ENCODE results near the gene UQCC2.

UQCC2 gene

GRCh38 chr6:33714385-33715040 lies 3.0 kb upstream of the UQCC2 start:
- peaks cover 14% of the 10 kb centered on the region; the same call in 1 of the 2 replicates for H3K4me1 ChIP-seq (ENCODE audit: control insufficient read depth, insufficient read depth, low read length)
- peaks cover 10% of the 10 kb centered on the region for H3K36me3 ChIP-seq (ENCODE audit: control insufficient read depth, insufficient read depth, low read length)
- H3K4me3 ChIP-seq (ENCODE audit: low read depth, low read length) = no peak overlapping the region
- no peak overlapping the region for H3K27ac ChIP-seq (ENCODE audit: low read depth, low read length)
- H3K27me3 ChIP-seq (ENCODE audit: control insufficient read depth, insufficient read depth, low read length) = no peaks in the 10 kb centered on the region
- no peaks in the 10 kb centered on the region for H3K9me3 ChIP-seq (ENCODE audit: control insufficient read depth, insufficient read depth, low read length)
- H3K9ac ChIP-seq (ENCODE audit: low read depth, low read length) = no peak overlapping the region

GRCh38 chr6:33713786-33714185 lies 2.3 kb upstream of the UQCC2 start:
- Histone ChIP-seq H3K27me3 (ENCODE audit: control insufficient read depth, insufficient read depth, low read length) (no peaks in the 10 kb centered on the region), H3K9ac (ENCODE audit: low read depth, low read length) (no peak overlapping the region), H3K9me3 (ENCODE audit: control insufficient read depth, insufficient read depth, low read length) (no peaks in the 10 kb centered on the region), H3K4me3 (ENCODE audit: low read depth, low read length) (no peak overlapping the region), H3K36me3 (ENCODE audit: control insufficient read depth, insufficient read depth, low read length) (peaks cover 18% of the 10 kb centered on the region), H3K27ac (ENCODE audit: low read depth, low read length) (no peak overlapping the region), H3K4me1 (ENCODE audit: control insufficient read depth, insufficient read depth, low read length) (peaks cover 14% of the 10 kb centered on the region; the same call in 1 of the 2 replicates)

DNA sequence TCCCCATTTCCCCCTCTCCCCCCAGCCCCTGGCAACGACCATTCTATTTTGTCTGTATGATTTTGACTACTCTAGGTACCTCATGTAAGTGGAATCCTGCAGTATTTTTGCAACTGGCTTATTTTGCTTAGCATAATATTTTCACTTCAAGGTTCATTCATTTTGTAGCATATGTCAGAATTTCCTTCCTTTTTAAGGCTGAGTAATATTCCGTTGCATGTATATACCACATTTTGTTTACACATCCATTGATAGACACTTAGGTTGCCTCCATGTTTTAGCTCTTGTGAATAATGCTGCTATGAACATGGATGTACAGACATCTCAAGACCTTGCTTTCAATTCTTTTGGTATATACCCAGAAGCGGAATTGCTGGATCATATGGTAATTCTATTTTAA lies 1.4 kb upstream of the UQCC2 start:
- Histone ChIP-seq H3K36me3 (ENCODE audit: control insufficient read depth, insufficient read depth, low read length) (peaks cover 26% of the 10 kb centered on the region), H3K4me1 (ENCODE audit: control insufficient read depth, insufficient read depth, low read length) (peaks cover 14% of the 10 kb centered on the region; the same call in 1 of the 2 replicates), H3K9ac (ENCODE audit: low read depth, low read length) (no peak overlapping the region), H3K4me3 (ENCODE audit: low read depth, low read length) (no peak overlapping the region), H3K27ac (ENCODE audit: low read depth, low read length) (no peak overlapping the region), H3K27me3 (ENCODE audit: control insufficient read depth, insufficient read depth, low read length) (no peaks in the 10 kb centered on the region), H3K9me3 (ENCODE audit: control insufficient read depth, insufficient read depth, low read length) (no peaks in the 10 kb centered on the region)

- Histone ChIP-seq H3K36me3 (ENCODE audit: control insufficient read depth, insufficient read depth, low read length) (peaks cover 32% of the 10 kb centered on the region), H3K4me3 (ENCODE audit: low read depth, low read length) (peak overlapping the region; percentile 80), H3K4me1 (ENCODE audit: control insufficient read depth, insufficient read depth, low read length) (peaks cover 15% of the 10 kb centered on the region; the same call in 1 of the 2 replicates), H3K9ac (ENCODE audit: low read depth, low read length) (peak overlapping the region; percentile 96; the same call in 1 of the 2 replicates), H3K27ac (ENCODE audit: low read depth, low read length) (no peak overlapping the region), H3K9me3 (ENCODE audit: control insufficient read depth, insufficient read depth, low read length) (no peaks in the 10 kb centered on the region), H3K27me3 (ENCODE audit: control insufficient read depth, insufficient read depth, low read length) (no peaks in the 10 kb centered on the region)
Observed at GRCh38 chr6:33710296-33711121, 991 bp downstream of the UQCC2 start.

DNA sequence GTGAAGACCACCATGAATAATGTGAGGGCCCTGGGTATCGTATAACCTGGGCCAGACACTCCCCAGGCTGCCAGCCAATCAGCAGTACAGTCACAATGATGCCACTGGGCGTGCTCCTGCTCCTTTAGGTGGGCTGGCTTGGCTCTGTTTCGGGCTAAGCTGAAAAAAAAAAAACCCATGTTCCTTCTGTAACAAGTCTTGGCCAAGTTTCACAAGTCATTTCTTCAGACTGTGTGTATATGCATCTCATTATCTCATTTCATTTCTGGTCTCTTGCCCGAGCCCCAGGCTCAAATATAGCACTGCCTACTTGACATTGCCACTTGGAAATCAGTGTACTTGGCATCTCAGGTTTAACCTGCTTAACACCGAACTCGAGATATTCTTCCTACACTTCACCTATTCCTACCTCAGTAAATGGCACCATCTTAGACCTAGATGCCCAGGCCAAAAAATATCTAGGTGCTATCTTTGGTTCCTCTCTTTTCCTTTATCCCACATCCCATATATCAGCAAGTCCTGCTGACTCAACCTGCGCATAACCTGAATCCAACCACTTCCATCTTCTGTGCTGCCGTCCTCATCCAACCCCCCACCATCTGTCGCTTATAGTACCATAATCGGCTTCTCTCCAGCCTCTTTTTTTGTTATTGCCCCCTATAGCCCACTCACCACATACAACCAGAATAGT lies 1.8 kb downstream of the UQCC2 start:
- Histone ChIP-seq H3K27me3 (ENCODE audit: control insufficient read depth, insufficient read depth, low read length) (no peaks in the 10 kb centered on the region), H3K36me3 (ENCODE audit: control insufficient read depth, insufficient read depth, low read length) (peaks cover 32% of the 10 kb centered on the region), H3K9me3 (ENCODE audit: control insufficient read depth, insufficient read depth, low read length) (no peaks in the 10 kb centered on the region), H3K4me3 (ENCODE audit: low read depth, low read length) (no peak overlapping the region), H3K9ac (ENCODE audit: low read depth, low read length) (no peak overlapping the region), H3K27ac (ENCODE audit: low read depth, low read length) (no peak overlapping the region), H3K4me1 (ENCODE audit: control insufficient read depth, insufficient read depth, low read length) (peaks cover 15% of the 10 kb centered on the region; the same call in 1 of the 2 replicates)

DNA sequence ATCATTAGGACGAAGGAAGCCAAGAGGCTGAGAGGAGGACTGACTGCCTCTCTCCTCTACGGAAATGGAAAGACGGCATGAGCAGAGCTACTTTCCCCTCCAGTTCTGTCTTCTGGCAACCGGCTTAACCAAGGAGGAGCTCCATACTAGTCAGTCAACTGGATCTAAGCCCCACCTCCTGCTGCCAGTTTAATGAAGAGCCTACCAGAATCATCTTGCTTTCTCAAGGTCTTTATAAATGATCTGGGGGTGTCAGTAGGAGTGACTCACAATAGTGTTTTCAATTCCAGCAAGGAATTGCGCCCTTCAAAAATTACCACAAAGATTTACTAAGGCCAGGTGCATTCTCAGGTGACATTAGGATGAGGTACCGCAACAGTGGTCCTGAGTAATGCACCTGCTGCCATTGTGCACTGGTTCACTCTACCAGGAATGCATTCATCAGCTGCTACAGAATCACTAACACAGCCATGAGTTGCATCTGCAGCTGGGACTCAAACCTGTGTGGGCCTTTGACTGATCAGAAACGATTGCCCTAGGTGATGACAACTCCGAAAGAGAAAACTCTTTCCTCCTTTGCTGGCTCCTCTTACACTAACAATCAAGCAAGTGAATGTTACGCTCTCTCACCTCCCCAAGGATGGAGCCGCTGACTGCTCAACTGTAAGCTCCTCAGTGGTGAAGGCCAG lies 2.8 kb downstream of the UQCC2 start:
- H3K27me3 ChIP-seq (ENCODE audit: control insufficient read depth, insufficient read depth, low read length) = no peaks in the 10 kb centered on the region
- no peak overlapping the region for H3K4me3 ChIP-seq (ENCODE audit: low read depth, low read length)
- peaks cover 15% of the 10 kb centered on the region; the same call in 1 of the 2 replicates for H3K4me1 ChIP-seq (ENCODE audit: control insufficient read depth, insufficient read depth, low read length)
- peaks cover 35% of the 10 kb centered on the region for H3K36me3 ChIP-seq (ENCODE audit: control insufficient read depth, insufficient read depth, low read length)
- H3K27ac ChIP-seq (ENCODE audit: low read depth, low read length) = no peak overlapping the region
- no peaks in the 10 kb centered on the region for H3K9me3 ChIP-seq (ENCODE audit: control insufficient read depth, insufficient read depth, low read length)
- no peak overlapping the region for H3K9ac ChIP-seq (ENCODE audit: low read depth, low read length)

DNA sequence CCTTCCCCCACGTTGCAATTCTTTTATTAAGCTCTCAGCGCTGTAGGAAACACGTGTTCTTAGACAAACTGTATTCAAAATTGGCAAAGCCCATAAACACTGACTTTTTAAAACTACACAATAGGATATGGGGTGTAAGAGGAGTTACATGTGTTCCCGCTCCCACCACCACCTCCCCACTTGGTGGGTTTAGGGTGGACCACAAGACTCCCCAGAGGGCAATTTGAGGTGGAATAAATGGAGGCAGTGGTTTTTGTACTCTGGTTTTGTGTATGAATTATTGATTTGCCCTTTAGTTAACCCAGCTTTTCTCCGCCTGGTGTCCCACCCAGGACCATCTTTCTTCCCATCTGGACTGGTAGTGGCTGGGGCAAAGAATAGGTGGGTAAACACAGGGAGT lies 3.7 kb downstream of the UQCC2 start:
- H3K27me3 ChIP-seq (ENCODE audit: control insufficient read depth, insufficient read depth, low read length) = no peaks in the 10 kb centered on the region
- no peak overlapping the region for H3K9ac ChIP-seq (ENCODE audit: low read depth, low read length)
- H3K4me3 ChIP-seq (ENCODE audit: low read depth, low read length) = no peak overlapping the region
- no peak overlapping the region for H3K27ac ChIP-seq (ENCODE audit: low read depth, low read length)
- H3K4me1 ChIP-seq (ENCODE audit: control insufficient read depth, insufficient read depth, low read length) = peaks cover 15% of the 10 kb centered on the region; the same call in 1 of the 2 replicates
- H3K9me3 ChIP-seq (ENCODE audit: control insufficient read depth, insufficient read depth, low read length) = no peaks in the 10 kb centered on the region
- H3K36me3 ChIP-seq (ENCODE audit: control insufficient read depth, insufficient read depth, low read length) = peaks cover 35% of the 10 kb centered on the region

- peaks cover 37% of the 10 kb centered on the region for H3K36me3 ChIP-seq (ENCODE audit: control insufficient read depth, insufficient read depth, low read length)
- no peak overlapping the region for H3K9ac ChIP-seq (ENCODE audit: low read depth, low read length)
Observed at GRCh38 chr6:33705955-33706725, 5.4 kb downstream of the UQCC2 start.

GRCh38 chr6:33705268-33705885 lies 6.1 kb downstream of the UQCC2 start:
- H3K9me3 ChIP-seq (ENCODE audit: control insufficient read depth, insufficient read depth, low read length) = no peaks in the 10 kb centered on the region
- H3K27me3 ChIP-seq (ENCODE audit: control insufficient read depth, insufficient read depth, low read length) = no peaks in the 10 kb centered on the region
- H3K36me3 ChIP-seq (ENCODE audit: control insufficient read depth, insufficient read depth, low read length) = peaks cover 40% of the 10 kb centered on the region
- H3K4me1 ChIP-seq (ENCODE audit: control insufficient read depth, insufficient read depth, low read length) = 0 out of 2 replicates have a peak, but pooled peaks cover 6% of the 10 kb centered on the region
- H3K9ac ChIP-seq (ENCODE audit: low read depth, low read length) = no peak overlapping the region
- no peak overlapping the region for H3K4me3 ChIP-seq (ENCODE audit: low read depth, low read length)
- H3K27ac ChIP-seq (ENCODE audit: low read depth, low read length) = no peak overlapping the region

More at GRCh38 chr6:33705955-33706725, 5.4 kb downstream of the UQCC2 start:
- Histone ChIP-seq H3K9me3 (ENCODE audit: control insufficient read depth, insufficient read depth, low read length) (no peaks in the 10 kb centered on the region), H3K4me3 (ENCODE audit: low read depth, low read length) (no peak overlapping the region), H3K4me1 (ENCODE audit: control insufficient read depth, insufficient read depth, low read length) (peaks cover 12% of the 10 kb centered on the region; the same call in 1 of the 2 replicates), H3K27me3 (ENCODE audit: control insufficient read depth, insufficient read depth, low read length) (no peaks in the 10 kb centered on the region), H3K27ac (ENCODE audit: low read depth, low read length) (no peak overlapping the region)

All from HUES48 (cell line).